ENCODE measurements around the gene UPK3BL1.
"Not testable (repeated sequence)": the region's sequence is repeated elsewhere in the genome, so short reads cannot be mapped to it uniquely, and the experiment has no call there.

UPK3BL1 gene

GRCh38 chr7:102647813-102648212 lies 5.2 kb upstream of the UPK3BL1 start:
- H3K4me1 Mint-ChIP-seq, H3K27ac Mint-ChIP-seq: not testable (repeated sequence)
- peak; percentile 38 for ATAC-seq

GRCh38 chr7:102643404-102643803 lies 813 bp upstream of the UPK3BL1 start:
- H3K27ac Mint-ChIP-seq; DNase-seq (ENCODE audit: low spot score in 2 of 2); H3K4me1 Mint-ChIP-seq; H3K9me3 Mint-ChIP-seq; H3K4me3 Mint-ChIP-seq; ATAC-seq; H3K36me3 Mint-ChIP-seq: not testable (repeated sequence)

More at GRCh38 chr7:102647813-102648212, 5.2 kb upstream of the UPK3BL1 start:
- not testable (repeated sequence) for H3K36me3 Mint-ChIP-seq, H3K4me3 Mint-ChIP-seq, H3K9me3 Mint-ChIP-seq
- peak in 1 of 2 donors; percentile 53 for DNase-seq (ENCODE audit: low spot score in 2 of 2)

- H3K4me1 Mint-ChIP-seq: not testable (repeated sequence)
Measured at GRCh38 chr7:102638848-102639247, 3.7 kb downstream of the UPK3BL1 start.

GRCh38 chr7:102636956-102637355 lies 5.6 kb downstream of the UPK3BL1 start:
- H3K4me3 Mint-ChIP-seq, H3K27ac Mint-ChIP-seq, ATAC-seq, H3K4me1 Mint-ChIP-seq, H3K9me3 Mint-ChIP-seq, H3K36me3 Mint-ChIP-seq: not testable (repeated sequence)
- DNase-seq (ENCODE audit: low spot score in 2 of 2): peak in 1 of 2 donors; percentile 50

More at GRCh38 chr7:102638848-102639247, 3.7 kb downstream of the UPK3BL1 start:
- not testable (repeated sequence) for H3K36me3 Mint-ChIP-seq, H3K4me3 Mint-ChIP-seq, H3K9me3 Mint-ChIP-seq, H3K27ac Mint-ChIP-seq
- ATAC-seq (peak; percentile 5), DNase-seq (ENCODE audit: low spot score in 2 of 2) (peak in 1 of 2 donors; percentile 57)

- H3K36me3 Mint-ChIP-seq; H3K4me1 Mint-ChIP-seq; DNase-seq (ENCODE audit: low spot score in 2 of 2); H3K4me3 Mint-ChIP-seq; H3K9me3 Mint-ChIP-seq; H3K27ac Mint-ChIP-seq; ATAC-seq: not testable (repeated sequence)
Measured at GRCh38 chr7:102635354-102635753, 7.2 kb downstream of the UPK3BL1 start.

GRCh38 chr7:102634299-102634698 lies 8.3 kb downstream of the UPK3BL1 start:
- H3K9me3 Mint-ChIP-seq; ATAC-seq; H3K4me1 Mint-ChIP-seq; H3K4me3 Mint-ChIP-seq; H3K36me3 Mint-ChIP-seq; H3K27ac Mint-ChIP-seq; DNase-seq (ENCODE audit: low spot score in 2 of 2): not testable (repeated sequence)

- not testable (repeated sequence) for ATAC-seq, H3K27ac Mint-ChIP-seq, H3K9me3 Mint-ChIP-seq, H3K36me3 Mint-ChIP-seq, H3K4me1 Mint-ChIP-seq, H3K4me3 Mint-ChIP-seq
- peak in 1 of 2 donors; percentile 48 for DNase-seq (ENCODE audit: low spot score in 2 of 2)
Measured at GRCh38 chr7:102630622-102631021, 12.0 kb downstream of the UPK3BL1 start.

GRCh38 chr7:102627271-102627904 lies 15.2 kb downstream of the UPK3BL1 start:
- not testable (repeated sequence) for H3K4me3 Mint-ChIP-seq; ATAC-seq; DNase-seq (ENCODE audit: low spot score in 2 of 2)

GRCh38 chr7:102618122-102618521 lies 24.5 kb downstream of the UPK3BL1 start:
- not testable (repeated sequence) for H3K4me1 Mint-ChIP-seq, H3K4me3 Mint-ChIP-seq
- peak in 1 of 2 donors; percentile 47 for DNase-seq (ENCODE audit: low spot score in 2 of 2)

More at GRCh38 chr7:102627271-102627904, 15.2 kb downstream of the UPK3BL1 start:
- not testable (repeated sequence) for H3K36me3 Mint-ChIP-seq, H3K27ac Mint-ChIP-seq, H3K4me1 Mint-ChIP-seq, H3K9me3 Mint-ChIP-seq

GRCh38 chr7:102616507-102617125 lies 26.0 kb downstream of the UPK3BL1 start, which contains the start of gene RASA4:
Gene RASA4, minus strand, starts transcription at chr7:102616756. Its CDS starts 67 bp downstream, at chr7:102616689.
- not testable (repeated sequence) for H3K36me3 Mint-ChIP-seq, H3K27ac Mint-ChIP-seq, H3K9me3 Mint-ChIP-seq, H3K4me3 Mint-ChIP-seq, H3K4me1 Mint-ChIP-seq
- DNase-seq (ENCODE audit: low spot score in 2 of 2): peak in 1 of 2 donors; percentile 85
- peak; percentile 92 for ATAC-seq

More at GRCh38 chr7:102618122-102618521, 24.5 kb downstream of the UPK3BL1 start:
- H3K27ac Mint-ChIP-seq, H3K9me3 Mint-ChIP-seq, ATAC-seq, H3K36me3 Mint-ChIP-seq: not testable (repeated sequence)

- not testable (repeated sequence) for H3K4me3 Mint-ChIP-seq; H3K27ac Mint-ChIP-seq; H3K4me1 Mint-ChIP-seq; H3K9me3 Mint-ChIP-seq; H3K36me3 Mint-ChIP-seq; DNase-seq (ENCODE audit: low spot score in 2 of 2)
- peak; percentile 3 for ATAC-seq
Measured at GRCh38 chr7:102615930-102616329, 26.7 kb downstream of the UPK3BL1 start.

- H3K36me3 Mint-ChIP-seq; H3K4me1 Mint-ChIP-seq; H3K9me3 Mint-ChIP-seq; H3K27ac Mint-ChIP-seq; H3K4me3 Mint-ChIP-seq; ATAC-seq; DNase-seq (ENCODE audit: low spot score in 2 of 2): not testable (repeated sequence)
Measured at GRCh38 chr7:102614873-102615272, 27.7 kb downstream of the UPK3BL1 start.

GRCh38 chr7:102614346-102614697 lies 28.3 kb downstream of the UPK3BL1 start:
- H3K4me1 Mint-ChIP-seq; H3K4me3 Mint-ChIP-seq; H3K9me3 Mint-ChIP-seq; H3K27ac Mint-ChIP-seq; DNase-seq (ENCODE audit: low spot score in 2 of 2); ATAC-seq; H3K36me3 Mint-ChIP-seq: not testable (repeated sequence)

GRCh38 chr7:102613575-102614345 lies 28.8 kb downstream of the UPK3BL1 start:
- H3K9me3 Mint-ChIP-seq, H3K4me1 Mint-ChIP-seq, ATAC-seq, H3K4me3 Mint-ChIP-seq, H3K27ac Mint-ChIP-seq, H3K36me3 Mint-ChIP-seq: not testable (repeated sequence)
- peak in 1 of 2 donors; percentile 55 for DNase-seq (ENCODE audit: low spot score in 2 of 2)

GRCh38 chr7:102611675-102612325 lies 30.8 kb downstream of the UPK3BL1 start:
- not testable (repeated sequence) for ATAC-seq, H3K9me3 Mint-ChIP-seq, H3K4me1 Mint-ChIP-seq, H3K36me3 Mint-ChIP-seq, H3K27ac Mint-ChIP-seq, H3K4me3 Mint-ChIP-seq
- DNase-seq (ENCODE audit: low spot score in 2 of 2): peak in 1 of 2 donors; percentile 53

Measured in stimulated activated effector memory CD8-positive, alpha-beta T cell treated with anti-CD3 and anti-CD28 coated beads, Interleukin-12 subunit alpha, Interleukin-12 subunit beta, amount 100 ng/mL, for 72 hours (primary cell).